ENCODE data around the gene SMG5.
"Not testable (repeated sequence)": the region's sequence is repeated elsewhere in the genome, so short reads cannot be mapped to it uniquely, and the experiment has no call there.

SMG5 gene

GRCh38 chr1:156225677-156226014, 57.0 kb downstream of the SMG5 start:
- no peak for DNase-seq (ENCODE audit: low spot score)
- TF ChIP-seq CTCF (IDR thresholded peaks at IDR 0.05; ENCODE audit: borderline replicate concordance, control extremely low read depth, extremely low read depth, insufficient read depth, missing control alignments), result no peak
- in situ Hi-C loops (cut with MboI; ENCODE audit: low sequenced_read_pairs, unreplicated experiment), result loop anchor here (10.0 kb wide), 1 partner anchor 131 kb away; no protein-coding TSS in a partner anchor

GRCh38 chr1:156221986-156222692, 60.5 kb downstream of the SMG5 start:
- DNase-seq (ENCODE audit: low spot score), result no peak
- TF ChIP-seq CTCF (IDR thresholded peaks at IDR 0.05; ENCODE audit: borderline replicate concordance, control extremely low read depth, extremely low read depth, insufficient read depth, missing control alignments), result no peak
- in situ Hi-C loops (cut with MboI; ENCODE audit: low sequenced_read_pairs, unreplicated experiment), result loop anchor here (5.0 to 10.0 kb wide), 2 partner anchors 80 to 127 kb away; no protein-coding TSS in a partner anchor

- no peak for TF ChIP-seq CTCF (IDR thresholded peaks at IDR 0.05; ENCODE audit: borderline replicate concordance, control extremely low read depth, extremely low read depth, insufficient read depth, missing control alignments)
- DNase-seq (ENCODE audit: low spot score), result no peak
- in situ Hi-C loops (cut with MboI; ENCODE audit: low sequenced_read_pairs, unreplicated experiment), result loop anchor here (5.0 to 10.0 kb wide), 2 partner anchors 78 to 125 kb away; no protein-coding TSS in a partner anchor
Measured at GRCh38 chr1:156220226-156220625, 62.4 kb downstream of the SMG5 start.

GRCh38 chr1:156217871-156218270, 64.8 kb downstream of the SMG5 start:
- peak; percentile 46 for DNase-seq (ENCODE audit: low spot score)
- TF ChIP-seq CTCF (IDR thresholded peaks at IDR 0.05; ENCODE audit: borderline replicate concordance, control extremely low read depth, extremely low read depth, insufficient read depth, missing control alignments), result no peak
- in situ Hi-C loops (cut with MboI; ENCODE audit: low sequenced_read_pairs, unreplicated experiment), result no loop called here

- in situ Hi-C loops (cut with MboI; ENCODE audit: low sequenced_read_pairs, unreplicated experiment); DNase-seq (ENCODE audit: low spot score): not testable (repeated sequence)
Measured at GRCh38 chr1:156216361-156217086, 66.1 kb downstream of the SMG5 start.

- no peak for DNase-seq (ENCODE audit: low spot score)
- in situ Hi-C loops (cut with MboI; ENCODE audit: low sequenced_read_pairs, unreplicated experiment), result no loop called here
- TF ChIP-seq CTCF (IDR thresholded peaks at IDR 0.05; ENCODE audit: borderline replicate concordance, control extremely low read depth, extremely low read depth, insufficient read depth, missing control alignments), result no peak
Measured at GRCh38 chr1:156214024-156214748, 68.4 kb downstream of the SMG5 start.

GRCh38 chr1:156213644-156213966, 69.0 kb downstream of the SMG5 start:
- in situ Hi-C loops (cut with MboI; ENCODE audit: low sequenced_read_pairs, unreplicated experiment), result no loop called here

More at GRCh38 chr1:156213644-156213966, 69.0 kb downstream of the SMG5 start:
- no peak for DNase-seq (ENCODE audit: low spot score)
- no peak for TF ChIP-seq CTCF (IDR thresholded peaks at IDR 0.05; ENCODE audit: borderline replicate concordance, control extremely low read depth, extremely low read depth, insufficient read depth, missing control alignments)
